Chondrocyte (in vitro differentiated cells): ENCODE data around the gene PPARG. TPM values are rescaled to one million over a fixed set of nuclear protein-coding genes. Genes with fewer than 3 reads are reported as not detected.
A peak's percentile ranks its signal among the peaks of the same experiment; 100 is the strongest.

Experiments used
- DNase-seq: peaks from one replicate; pipeline ENCODE4 v3.0.0; 2021; ENCODE audit warnings: mixed read lengths, low spot score
- H3K27ac Mint-ChIP-seq: one replicate; pipeline ENCODE4 v1.8.0; 2021; ENCODE audit warnings: mild to moderate bottlenecking, moderate library complexity, mixed read lengths; ENCODE audit not compliant: unreplicated experiment
- H3K27me3 Mint-ChIP-seq: 2 replicates; pipeline ENCODE4 v1.8.0; 2021; ENCODE audit warnings: low read depth, mixed read lengths
- H3K36me3 Mint-ChIP-seq: 2 replicates; pipeline ENCODE4 v1.8.0; 2021; ENCODE audit warnings: low read depth, mixed read lengths
- H3K4me1 Mint-ChIP-seq: 2 replicates; pipeline ENCODE4 v1.8.0; 2021; ENCODE audit warnings: low read depth, mild to moderate bottlenecking, mixed read lengths
- H3K4me3 Mint-ChIP-seq: one replicate; pipeline ENCODE4 v1.8.0; 2021; ENCODE audit warnings: mild to moderate bottlenecking, moderate library complexity, mixed read lengths; ENCODE audit not compliant: unreplicated experiment
- H3K9me3 Mint-ChIP-seq: 2 replicates; pipeline ENCODE4 v1.8.0; 2021; ENCODE audit warnings: low read depth, mixed read lengths
- total RNA-seq: library from RNA; stranded (reverse); gene quantifications from 3 replicates; pipeline ENCODE4 v1.2.1, GENCODE V29; 2021
- TF ChIP-seq, protein P1 (sequence below): fragments of 200-600 bp; sonication (generic); IDR thresholded peaks from 2 replicates; pipeline ENCODE4 v1.5.0; 2021; ENCODE audit warnings: antibody characterized with exemption, mild to moderate bottlenecking, moderate library complexity

PPARG gene
- total RNA-seq, 1 donor from 2014 or later = 9.2 TPM

DNA sequence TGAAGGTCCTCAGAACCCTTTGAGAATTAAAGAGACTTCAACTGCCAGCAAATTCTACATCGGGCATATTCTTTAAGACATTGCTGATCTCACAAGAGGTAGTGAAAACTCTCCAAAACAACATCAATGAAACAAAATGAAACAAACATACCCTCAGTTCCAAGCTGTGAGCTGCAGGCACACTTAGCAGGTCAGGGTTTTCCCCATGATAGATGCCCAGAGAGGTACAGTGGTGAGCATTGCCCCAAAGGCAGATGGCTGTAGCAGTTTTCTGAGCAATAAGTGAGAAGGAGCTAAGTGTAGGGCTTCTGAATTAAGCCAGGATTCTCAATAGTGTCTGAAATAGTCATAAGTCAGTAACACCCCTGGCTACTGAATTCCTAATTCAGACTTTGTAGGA lies 99.3 kb downstream of the PPARG start:
- H3K9me3 Mint-ChIP-seq = peaks cover 2% of the 10 kb centered on the region
- no peak overlapping the region for H3K27ac Mint-ChIP-seq
- no peak overlapping the region for H3K4me3 Mint-ChIP-seq
- TF ChIP-seq, protein P1, sequence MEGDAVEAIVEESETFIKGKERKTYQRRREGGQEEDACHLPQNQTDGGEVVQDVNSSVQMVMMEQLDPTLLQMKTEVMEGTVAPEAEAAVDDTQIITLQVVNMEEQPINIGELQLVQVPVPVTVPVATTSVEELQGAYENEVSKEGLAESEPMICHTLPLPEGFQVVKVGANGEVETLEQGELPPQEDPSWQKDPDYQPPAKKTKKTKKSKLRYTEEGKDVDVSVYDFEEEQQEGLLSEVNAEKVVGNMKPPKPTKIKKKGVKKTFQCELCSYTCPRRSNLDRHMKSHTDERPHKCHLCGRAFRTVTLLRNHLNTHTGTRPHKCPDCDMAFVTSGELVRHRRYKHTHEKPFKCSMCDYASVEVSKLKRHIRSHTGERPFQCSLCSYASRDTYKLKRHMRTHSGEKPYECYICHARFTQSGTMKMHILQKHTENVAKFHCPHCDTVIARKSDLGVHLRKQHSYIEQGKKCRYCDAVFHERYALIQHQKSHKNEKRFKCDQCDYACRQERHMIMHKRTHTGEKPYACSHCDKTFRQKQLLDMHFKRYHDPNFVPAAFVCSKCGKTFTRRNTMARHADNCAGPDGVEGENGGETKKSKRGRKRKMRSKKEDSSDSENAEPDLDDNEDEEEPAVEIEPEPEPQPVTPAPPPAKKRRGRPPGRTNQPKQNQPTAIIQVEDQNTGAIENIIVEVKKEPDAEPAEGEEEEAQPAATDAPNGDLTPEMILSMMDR = no peak
- peaks cover 11% of the 10 kb centered on the region for H3K36me3 Mint-ChIP-seq
- no peaks in the 10 kb centered on the region for H3K4me1 Mint-ChIP-seq
- DNase-seq = no peak
- H3K27me3 Mint-ChIP-seq = peaks cover 9% of the 10 kb centered on the region

DNA sequence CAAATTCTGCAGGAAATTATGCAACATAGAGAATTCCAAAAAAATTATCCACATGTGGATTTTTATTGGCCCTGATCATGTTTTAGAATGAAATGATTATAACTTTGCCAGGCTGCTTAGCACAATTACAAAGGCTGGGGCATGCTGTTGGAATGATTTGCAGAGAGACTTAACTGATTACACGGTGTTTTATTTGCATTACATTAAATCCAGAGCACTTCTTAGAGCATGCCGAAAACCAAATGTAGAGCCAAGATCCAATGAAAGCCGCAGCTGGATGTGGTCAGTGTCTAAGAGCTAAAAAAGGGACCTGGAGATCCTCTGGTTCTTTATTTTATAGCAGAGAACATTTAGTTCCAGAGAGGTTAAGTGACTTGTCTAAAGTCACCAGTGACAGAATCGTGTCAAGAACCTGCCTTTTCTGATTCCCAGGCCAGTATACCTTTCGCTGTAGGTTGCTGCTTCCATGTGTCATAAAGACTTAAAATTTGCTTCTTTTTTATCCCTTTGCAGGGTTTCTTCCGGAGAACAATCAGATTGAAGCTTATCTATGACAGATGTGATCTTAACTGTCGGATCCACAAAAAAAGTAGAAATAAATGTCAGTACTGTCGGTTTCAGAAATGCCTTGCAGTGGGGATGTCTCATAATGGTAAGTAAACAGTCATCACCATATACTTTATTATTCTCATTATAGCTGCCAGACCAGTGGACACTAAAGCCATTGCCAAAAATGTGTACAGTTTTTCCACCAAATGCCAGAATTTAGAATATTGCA lies 103.4 kb downstream of the PPARG start:
- peaks cover 10% of the 10 kb centered on the region for H3K4me1 Mint-ChIP-seq

GRCh38 chr3:12393894-12394293 lies 105.0 kb downstream of the PPARG start:
- H3K4me1 Mint-ChIP-seq = peaks cover 10% of the 10 kb centered on the region
- H3K27me3 Mint-ChIP-seq = peaks cover 4% of the 10 kb centered on the region
- H3K27ac Mint-ChIP-seq = no peak overlapping the region
- TF ChIP-seq, protein P1 = no peak
- no peaks in the 10 kb centered on the region for H3K9me3 Mint-ChIP-seq
- DNase-seq = no peak
- H3K4me3 Mint-ChIP-seq = no peak overlapping the region
- no peaks in the 10 kb centered on the region for H3K36me3 Mint-ChIP-seq

More for the DNA sequence above, 103.4 kb downstream of the PPARG start:
- no peak overlapping the region for H3K4me3 Mint-ChIP-seq
- H3K36me3 Mint-ChIP-seq = peaks cover under 1% of the 10 kb centered on the region
- no peak overlapping the region for H3K27ac Mint-ChIP-seq
- TF ChIP-seq, protein P1 = no peak
- H3K27me3 Mint-ChIP-seq = peaks cover 6% of the 10 kb centered on the region
- no peak for DNase-seq
- H3K9me3 Mint-ChIP-seq = no peaks in the 10 kb centered on the region

GRCh38 chr3:12394569-12395271 lies 105.8 kb downstream of the PPARG start:
- TF ChIP-seq, protein P1 = no peak
- H3K9me3 Mint-ChIP-seq = no peaks in the 10 kb centered on the region
- H3K27ac Mint-ChIP-seq = peak overlapping the region; percentile 29
- H3K4me3 Mint-ChIP-seq = no peak overlapping the region
- H3K27me3 Mint-ChIP-seq = no peaks in the 10 kb centered on the region
- no peak for DNase-seq
- peaks cover 10% of the 10 kb centered on the region for H3K4me1 Mint-ChIP-seq
- no peaks in the 10 kb centered on the region for H3K36me3 Mint-ChIP-seq

- no peaks in the 10 kb centered on the region for H3K9me3 Mint-ChIP-seq
- H3K27me3 Mint-ChIP-seq = no peaks in the 10 kb centered on the region
- peaks cover 14% of the 10 kb centered on the region for H3K4me1 Mint-ChIP-seq
- no peaks in the 10 kb centered on the region for H3K36me3 Mint-ChIP-seq
- no peak overlapping the region for H3K4me3 Mint-ChIP-seq
- H3K27ac Mint-ChIP-seq = no peak overlapping the region
- no peak for DNase-seq
- TF ChIP-seq, protein P1 = no peak
Observed at GRCh38 chr3:12395349-12396012, 106.6 kb downstream of the PPARG start.
